CD4-positive, CD25-positive, alpha-beta regulatory T cell (primary cell): ENCODE measurements around the gene SLC35F3. TPM values are rescaled to one million over a fixed set of nuclear protein-coding genes. Genes with fewer than 3 reads are reported as not detected.
A peak's percentile ranks its signal among the peaks of the same experiment; 100 is the strongest.

ENCODE experiments used
- ATAC-seq, 2 donors: fragments of 150-1000 bp; cut with Tn5 transposase; one replicate each; pipeline ENCODE4 v1.10.0; 2021; ENCODE audit warnings: low read depth in 2 of 2, moderate number of reproducible peaks in 2 of 2, moderate library complexity in 1 of 2
- DNase-seq, 3 donors: peaks; one replicate each; pipeline versions ENCODE4 v3.0.0 to v3.0.0-alpha.2; 2012 to 2022; ENCODE audit warnings: mixed read lengths in 1 of 3
- H3K27ac ChIP-seq: one replicate; pipeline ENCODE4 v1.7.0; 2013; ENCODE audit warnings: mild to moderate bottlenecking, low read length; ENCODE audit not compliant: insufficient read depth, poor library complexity, severe bottlenecking
- H3K27me3 ChIP-seq: one replicate; pipeline ENCODE4 v1.7.0; 2013; ENCODE audit warnings: low read length; ENCODE audit not compliant: control insufficient read depth, insufficient read depth
- H3K36me3 ChIP-seq: one replicate; pipeline ENCODE4 v1.7.0; 2013; ENCODE audit warnings: mild to moderate bottlenecking, low read length, moderate library complexity; ENCODE audit not compliant: control insufficient read depth, insufficient read depth
- H3K4me1 ChIP-seq: 2 replicates; pipeline ENCODE4 v1.7.0; 2013; ENCODE audit warnings: mild to moderate bottlenecking, low read length; ENCODE audit not compliant: insufficient read depth, control insufficient read depth, poor library complexity, severe bottlenecking
- H3K4me3 ChIP-seq: one replicate; pipeline ENCODE4 v1.7.0; 2013; ENCODE audit warnings: low read depth, mild to moderate bottlenecking, low read length, moderate library complexity
- H3K9me3 ChIP-seq, 2 experiments: 1 replicate in 1 of 2; 2 replicates in 1 of 2; pipeline ENCODE4 v1.7.0; 2013; ENCODE audit warnings: low read length in 2 of 2, mild to moderate bottlenecking in 1 of 2, moderate library complexity in 1 of 2; ENCODE audit not compliant: control insufficient read depth in 2 of 2
- H3K27ac Mint-ChIP-seq, 3 donors: one replicate each; pipeline ENCODE4 v1.8.0; 2020 to 2022; ENCODE audit warnings: mild to moderate bottlenecking in 3 of 3, mixed read lengths in 3 of 3, moderate library complexity in 2 of 3
- H3K27me3 Mint-ChIP-seq: one replicate; pipeline ENCODE4 v1.8.0; 2022; ENCODE audit warnings: mild to moderate bottlenecking, mixed read lengths
- H3K36me3 Mint-ChIP-seq: one replicate; pipeline ENCODE4 v1.8.0; 2020; ENCODE audit warnings: mixed read lengths
- H3K4me1 Mint-ChIP-seq, 4 donors: one replicate each; pipeline ENCODE4 v1.8.0; 2020 to 2022; ENCODE audit warnings: mixed read lengths in 4 of 4, mild to moderate bottlenecking in 1 of 4
- H3K4me3 Mint-ChIP-seq, 4 donors: one replicate each; pipeline ENCODE4 v1.8.0; 2020 to 2022; ENCODE audit warnings: mild to moderate bottlenecking in 4 of 4, mixed read lengths in 4 of 4, moderate library complexity in 3 of 4
- H3K9me3 Mint-ChIP-seq, 7 donors: one replicate each; pipeline ENCODE4 v1.8.0; 2020 to 2022; ENCODE audit warnings: mixed read lengths in 7 of 7, mild to moderate bottlenecking in 3 of 7, moderate library complexity in 2 of 7
- polyA plus RNA-seq, 4 donors: library from polyadenylated mRNA; unstranded; fragments of 300-500 nt; fragmentation: Illumina TruSeq; gene quantifications; one replicate each; pipeline ENCODE4 v1.2.3, GENCODE V29; 2021
- total RNA-seq: library from RNA; stranded (reverse); gene quantifications from one replicate; pipeline ENCODE4 v1.2.3, GENCODE V29; 2022

The SLC35F3 gene
- total and polyA plus RNA-seq, 5 donors from 2014 or later: 0.35 to 1.4 (median 1.3) TPM

DNA sequence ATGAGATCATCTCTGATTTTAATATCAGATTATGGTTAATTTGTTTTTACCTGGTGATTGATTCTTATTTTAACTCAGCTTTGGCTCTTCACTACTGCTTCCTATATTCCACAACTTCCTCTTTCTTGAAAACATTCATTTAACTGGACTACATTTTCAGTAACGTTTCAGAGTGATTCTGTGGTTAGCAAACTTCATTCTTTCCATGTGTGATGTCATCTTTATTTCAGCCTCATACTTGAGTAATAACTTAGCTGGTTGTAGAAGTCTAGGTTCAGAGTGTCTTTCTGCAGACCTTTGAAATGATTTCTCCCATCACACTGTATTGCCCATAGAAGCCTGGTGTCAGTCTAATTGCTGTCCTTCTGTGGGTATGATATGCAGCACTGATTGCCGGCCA, 36.0 kb upstream of the SLC35F3 start:
- Mint-ChIP-seq H3K36me3 (no peaks in the 10 kb centered on the region), H3K27ac (no peak overlapping the region), H3K4me1 (no peaks in the 10 kb centered on the region), H3K9me3 (peaks cover 3 to 34% (median 7%) of the 10 kb centered on the region in 7 donors), H3K27me3 (peaks cover 4% of the 10 kb centered on the region), H3K4me3 (no peak overlapping the region)
- peaks cover 0 to 3% of the 10 kb centered on the region in 2 experiments for H3K9me3 ChIP-seq
- H3K36me3 ChIP-seq: no peaks in the 10 kb centered on the region
- no peaks in the 10 kb centered on the region for H3K27me3 ChIP-seq
- no peak overlapping the region for H3K27ac ChIP-seq
- no peaks in the 10 kb centered on the region for H3K4me1 ChIP-seq
- ATAC-seq (no peak), DNase-seq (no peak)
- H3K4me3 ChIP-seq: no peak overlapping the region

DNA sequence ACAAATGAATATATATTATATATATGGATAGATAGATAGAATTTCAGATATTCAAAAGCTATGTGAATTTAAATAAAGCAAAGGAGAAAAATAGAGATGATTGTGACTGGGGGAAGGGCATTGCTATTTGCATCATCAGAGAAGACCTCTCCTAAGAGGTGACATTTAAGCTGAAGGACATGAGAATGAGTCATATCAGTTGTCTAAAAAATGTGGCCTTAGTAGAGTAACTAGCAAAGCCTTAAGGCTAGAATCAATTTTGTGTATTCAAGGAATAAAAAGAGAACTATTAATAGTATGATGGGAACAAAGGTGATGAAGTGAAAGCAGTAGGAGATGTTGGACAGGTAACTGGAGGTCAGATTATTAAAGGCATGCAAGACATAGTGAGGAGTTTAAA, 34.8 kb upstream of the SLC35F3 start:
- Mint-ChIP-seq H3K27ac (no peak overlapping the region), H3K4me1 (no peaks in the 10 kb centered on the region), H3K4me3 (no peak overlapping the region), H3K27me3 (peaks cover 4% of the 10 kb centered on the region), H3K9me3 (peaks cover 1 to 31% (median 7%) of the 10 kb centered on the region in 7 donors), H3K36me3 (no peaks in the 10 kb centered on the region)
- no peak for ATAC-seq
- H3K4me1 ChIP-seq: no peaks in the 10 kb centered on the region
- H3K9me3 ChIP-seq: peaks cover 0 to 3% of the 10 kb centered on the region in 2 experiments
- DNase-seq: no peak
- H3K36me3 ChIP-seq: no peaks in the 10 kb centered on the region
- no peaks in the 10 kb centered on the region for H3K27me3 ChIP-seq
- no peak overlapping the region for H3K27ac ChIP-seq
- no peak overlapping the region for H3K4me3 ChIP-seq

DNA sequence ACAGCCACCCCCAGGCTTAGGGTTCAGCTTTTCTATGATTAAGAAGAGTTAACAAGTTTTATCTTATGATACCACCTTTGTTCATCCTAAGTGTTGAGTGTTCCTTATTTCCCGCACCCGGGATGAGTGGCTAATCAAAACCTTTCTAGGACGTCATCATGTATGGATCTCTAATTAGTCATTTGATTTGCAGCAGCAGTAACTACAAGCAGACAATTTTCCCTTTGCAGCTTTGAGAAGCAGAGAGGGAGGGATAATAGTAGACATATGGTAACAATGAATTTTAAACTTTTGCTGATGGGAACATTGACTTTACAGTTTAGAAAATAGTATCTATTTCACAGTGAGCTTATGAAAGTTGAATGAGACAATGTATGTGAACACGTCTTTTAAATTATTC, 30.8 kb upstream of the SLC35F3 start:
- no peaks in the 10 kb centered on the region for H3K27me3 ChIP-seq
- H3K36me3 ChIP-seq: no peaks in the 10 kb centered on the region
- H3K9me3 Mint-ChIP-seq: peaks cover 0 to 8% (median 1%) of the 10 kb centered on the region in 7 donors
- H3K4me3 Mint-ChIP-seq: no peak overlapping the region
- no peaks in the 10 kb centered on the region for H3K4me1 Mint-ChIP-seq
- no peaks in the 10 kb centered on the region for H3K9me3 ChIP-seq
- no peak overlapping the region for H3K4me3 ChIP-seq
- ATAC-seq (no peak), DNase-seq (no peak)
- peaks cover 4% of the 10 kb centered on the region for H3K27me3 Mint-ChIP-seq
- H3K36me3 Mint-ChIP-seq: no peaks in the 10 kb centered on the region
- H3K27ac ChIP-seq: no peak overlapping the region
- no peak overlapping the region for H3K27ac Mint-ChIP-seq
- H3K4me1 ChIP-seq: no peaks in the 10 kb centered on the region

DNA sequence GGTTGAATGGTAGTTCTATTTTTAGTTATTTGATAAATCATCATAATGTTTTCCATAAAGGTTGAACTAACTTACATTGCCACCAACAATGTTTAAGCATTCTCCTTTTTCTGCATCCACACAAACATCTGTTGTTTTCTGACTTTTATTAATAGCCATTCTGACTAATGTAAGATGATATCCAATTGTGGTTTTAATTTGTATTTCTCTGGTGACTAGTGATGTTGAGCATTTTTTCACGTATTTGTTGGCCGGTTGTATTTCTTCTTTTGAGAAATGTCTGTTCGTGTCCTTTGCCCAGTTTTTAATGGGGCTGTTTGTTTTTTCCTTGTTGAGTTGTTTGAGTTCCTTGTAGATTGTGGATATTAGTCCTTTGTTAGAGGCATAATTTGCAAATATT, 24.6 kb upstream of the SLC35F3 start:
- no peak for DNase-seq
- ATAC-seq: no peak
- no peaks in the 10 kb centered on the region for H3K36me3 Mint-ChIP-seq

DNA sequence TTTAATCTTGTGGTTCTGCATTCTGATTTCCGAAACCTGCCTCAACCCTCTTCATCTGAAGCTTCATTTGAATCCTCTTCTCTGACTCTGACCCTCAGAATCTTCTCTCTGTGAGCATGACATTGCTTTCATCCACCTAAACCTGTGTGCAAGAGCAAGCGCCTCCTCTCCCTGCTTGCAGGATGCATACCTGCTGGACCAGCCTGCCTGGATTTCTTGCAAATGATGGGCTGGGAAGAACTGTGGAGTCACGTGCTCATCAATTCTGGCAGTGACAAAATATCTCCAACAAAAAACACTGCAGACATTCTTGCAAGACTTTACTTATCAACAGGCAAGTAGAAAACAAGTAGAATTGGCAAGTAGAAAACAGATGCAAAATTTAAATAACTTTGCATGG, 20.8 kb upstream of the SLC35F3 start:
- Mint-ChIP-seq H3K27ac (no peak overlapping the region), H3K9me3 (peaks cover 0 to 13% (median 8%) of the 10 kb centered on the region in 7 donors), H3K27me3 (peaks cover 7% of the 10 kb centered on the region), H3K4me1 (no peaks in the 10 kb centered on the region), H3K36me3 (no peaks in the 10 kb centered on the region), H3K4me3 (no peak overlapping the region)
- H3K4me3 ChIP-seq: no peak overlapping the region
- ATAC-seq (no peak), DNase-seq (no peak)
- no peak overlapping the region for H3K27ac ChIP-seq
- H3K36me3 ChIP-seq: no peaks in the 10 kb centered on the region
- H3K9me3 ChIP-seq: no peaks in the 10 kb centered on the region
- peaks cover 2% of the 10 kb centered on the region for H3K27me3 ChIP-seq
- no peaks in the 10 kb centered on the region for H3K4me1 ChIP-seq

More for the DNA sequence above, 24.6 kb upstream of the SLC35F3 start:
- Histone ChIP-seq H3K27ac (no peak overlapping the region), H3K4me1 (no peaks in the 10 kb centered on the region), H3K9me3 (no peaks in the 10 kb centered on the region), H3K27me3 (peaks cover 2% of the 10 kb centered on the region), H3K36me3 (no peaks in the 10 kb centered on the region), H3K4me3 (no peak overlapping the region)
- H3K4me3 Mint-ChIP-seq: no peak overlapping the region
- peaks cover 6% of the 10 kb centered on the region for H3K27me3 Mint-ChIP-seq
- H3K4me1 Mint-ChIP-seq: no peaks in the 10 kb centered on the region
- peaks cover 0 to 10% (median 5%) of the 10 kb centered on the region in 7 donors for H3K9me3 Mint-ChIP-seq
- peak overlapping the region in 1 of 3 donors; percentile 50 for H3K27ac Mint-ChIP-seq

DNA sequence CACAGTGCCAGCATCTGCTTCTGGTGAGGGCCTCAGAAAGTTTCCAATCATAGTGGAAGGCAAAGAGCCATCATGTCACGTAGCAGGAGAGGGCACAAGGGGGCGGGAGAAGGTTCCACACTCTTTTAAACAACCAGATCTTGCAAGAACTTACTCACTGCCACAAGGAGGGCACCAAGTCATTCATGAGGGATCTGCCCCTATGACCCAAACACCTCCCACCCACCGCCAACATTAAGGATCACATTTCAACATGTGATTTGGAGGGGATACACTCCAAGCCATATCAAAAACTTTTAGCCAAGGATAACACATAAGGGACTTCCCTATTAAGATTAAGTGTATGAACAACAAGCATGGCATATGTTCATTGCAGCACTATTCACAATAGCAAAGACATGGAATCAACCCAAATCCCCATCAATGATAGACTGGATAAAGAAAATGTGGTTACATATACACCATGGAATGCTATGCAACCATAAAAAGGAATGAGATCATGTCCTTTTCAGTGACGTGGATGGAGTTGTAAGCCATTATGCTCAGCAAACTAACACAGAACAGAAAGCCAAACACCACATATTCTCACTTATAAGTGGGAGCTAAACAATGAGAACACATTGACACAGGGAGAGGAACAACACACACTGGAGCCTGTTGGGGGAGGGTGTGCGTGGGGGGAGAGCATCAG, 19.9 kb upstream of the SLC35F3 start:
- H3K4me1 Mint-ChIP-seq: no peaks in the 10 kb centered on the region
- ATAC-seq (no peak), DNase-seq (no peak)
- peaks cover 7% of the 10 kb centered on the region for H3K27me3 Mint-ChIP-seq
- H3K4me3 Mint-ChIP-seq: no peak overlapping the region
- H3K9me3 ChIP-seq: no peaks in the 10 kb centered on the region
- H3K9me3 Mint-ChIP-seq: peaks cover 0 to 22% (median 8%) of the 10 kb centered on the region in 7 donors
- H3K4me1 ChIP-seq: no peaks in the 10 kb centered on the region
- no peaks in the 10 kb centered on the region for H3K36me3 Mint-ChIP-seq
- H3K36me3 ChIP-seq: no peaks in the 10 kb centered on the region
- H3K27ac ChIP-seq: no peak overlapping the region
- H3K27me3 ChIP-seq: peaks cover 2% of the 10 kb centered on the region
- no peak overlapping the region for H3K4me3 ChIP-seq
- H3K27ac Mint-ChIP-seq: no peak overlapping the region

DNA sequence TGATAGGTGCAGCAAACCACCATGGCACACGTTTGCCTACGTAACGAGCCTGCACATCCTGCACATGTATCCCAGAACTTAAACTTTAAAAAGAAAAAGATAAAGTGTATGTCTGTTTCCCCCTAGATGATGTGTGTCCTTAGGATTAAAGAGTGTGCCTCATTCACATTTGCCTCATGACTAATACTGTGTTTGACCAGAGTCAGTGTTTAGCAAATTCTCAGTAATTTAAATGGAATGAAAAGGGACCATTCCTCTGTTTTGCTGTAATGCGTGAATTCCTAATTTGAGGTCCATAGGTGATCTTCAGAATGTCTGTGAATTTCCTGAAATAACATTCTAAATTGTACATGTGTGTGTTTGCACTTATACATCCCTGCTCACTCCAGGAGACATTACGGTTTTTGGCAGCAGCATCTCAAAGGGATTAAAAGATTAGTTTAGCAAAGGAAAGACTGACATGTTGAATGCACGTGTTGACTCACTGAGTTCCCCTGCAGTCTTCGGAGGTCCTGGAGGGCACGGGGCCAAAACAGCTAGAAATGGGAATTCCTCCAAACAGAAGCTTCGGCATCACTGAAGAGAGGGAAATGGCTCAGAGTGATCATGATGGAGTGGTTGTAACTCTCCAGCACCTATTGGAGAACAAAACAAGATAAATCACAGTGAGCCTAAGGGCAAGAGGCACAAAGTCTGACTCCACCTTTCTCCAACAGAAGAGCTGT, 19.1 kb upstream of the SLC35F3 start:
- H3K9me3 ChIP-seq: peaks cover 3 to 7% of the 10 kb centered on the region in 2 experiments
- Mint-ChIP-seq H3K36me3 (no peaks in the 10 kb centered on the region), H3K27me3 (peaks cover 7% of the 10 kb centered on the region), H3K9me3 (peaks cover 0 to 28% (median 6%) of the 10 kb centered on the region in 7 donors), H3K27ac (no peak overlapping the region), H3K4me1 (no peaks in the 10 kb centered on the region), H3K4me3 (no peak overlapping the region)
- no peak overlapping the region for H3K27ac ChIP-seq
- peaks cover 2% of the 10 kb centered on the region for H3K27me3 ChIP-seq
- DNase-seq: no peak
- no peaks in the 10 kb centered on the region for H3K4me1 ChIP-seq
- no peak overlapping the region for H3K4me3 ChIP-seq
- ATAC-seq: no peak
- no peaks in the 10 kb centered on the region for H3K36me3 ChIP-seq
